ENCODE measurements around the gene MCTP2. TPM values are rescaled to one million over a fixed set of nuclear protein-coding genes. Genes with fewer than 3 reads are reported as not detected.

MCTP2 gene
- total and polyA plus RNA-seq, 2 of the 8 experiments (the other 6 are each of a cell fraction or from before 2014, with no cell fraction given), result 3.4 to 4.5 TPM

DNA sequence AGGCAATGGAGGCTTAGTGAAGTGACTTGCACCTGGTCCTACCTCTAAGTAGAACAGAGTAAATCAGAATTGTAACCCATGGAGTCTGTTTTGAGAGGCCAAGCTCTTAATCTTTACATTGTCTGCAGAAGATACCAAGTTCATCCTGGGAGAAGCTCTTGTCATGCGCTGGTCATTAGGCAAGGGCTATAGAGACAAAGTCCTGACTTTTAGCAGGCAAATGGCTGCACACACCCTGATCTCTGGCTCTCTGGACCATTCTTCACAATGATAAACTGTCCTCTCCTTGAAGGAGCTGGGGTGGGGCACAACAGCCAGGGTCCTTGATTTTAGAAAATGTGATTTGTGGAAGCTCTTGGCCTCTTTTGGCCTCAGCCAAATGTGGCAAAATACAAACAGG, 65.4 kb downstream of the MCTP2 start:
- H4K91ac ChIP-seq (replicated peaks; ENCODE audit: insufficient read length, low read length), result no peak overlapping the region
- H3K27me3 ChIP-seq (replicated peaks in 1 of 4; ENCODE audit: control insufficient read depth in 3 of 4, extremely low read depth in 1 of 4, insufficient read depth in 3 of 4, low read length in 3 of 4), result no peaks in the 10 kb centered on the region
- H2BK15ac ChIP-seq (ENCODE audit: low read length), result no peak overlapping the region
- H3K27ac ChIP-seq (ENCODE audit: low read depth, low read length), result no peak overlapping the region
- H3K9ac ChIP-seq (replicated peaks in 1 of 4; ENCODE audit: extremely low read depth in 1 of 4, low read depth in 3 of 4, low read length in 3 of 4), result no peak overlapping the region
- H3K4me2 ChIP-seq (ENCODE audit: insufficient read depth in 1 of 2, low read depth in 2 of 2, low read length in 2 of 2), result no peak overlapping the region
- H2AK5ac ChIP-seq (ENCODE audit: low read depth, low read length), result no peak overlapping the region
- no peak overlapping the region for H2BK20ac ChIP-seq (ENCODE audit: low read length)
- H3K14ac ChIP-seq (ENCODE audit: insufficient read length), result no peak overlapping the region
- WGBS, 2 experiments (ENCODE audit: extremely low coverage in 1 of 2, insufficient coverage in 1 of 2, insufficient read length in 1 of 2, insufficient replicate concordance in 2 of 2, low coverage in 1 of 2, low lambda C conversion rate in 2 of 2, missing lambda C conversion rate in 1 of 2), result 100% methylated on average over 1 of the region's 1 CpG; no CpG with 5 or more reads in 1 of the 2 experiments
- POLR2A ChIA-PET (ENCODE audit: partially characterized antibody), result no interaction called here
- H3K23me2 ChIP-seq (ENCODE audit: low read depth, low read length), result no peaks in the 10 kb centered on the region
- H2BK12ac ChIP-seq (ENCODE audit: low read depth, low read length), result no peak overlapping the region
- no peak overlapping the region for H4K8ac ChIP-seq (ENCODE audit: extremely low read depth, insufficient read depth, low read length)
- no peaks in the 10 kb centered on the region for H3K36me3 ChIP-seq (ENCODE audit: control insufficient read depth in 2 of 4, insufficient read depth in 4 of 4, low read length in 3 of 4)
- no peak overlapping the region for H4K5ac ChIP-seq (ENCODE audit: insufficient read length, low read depth, low read length)
- H2AFZ ChIP-seq (ENCODE audit: low read length), result no peak overlapping the region
- no peak overlapping the region for H3K18ac ChIP-seq (ENCODE audit: extremely low read depth, low read length)
- H4K20me1 ChIP-seq (replicated peaks in 1 of 2; ENCODE audit: control insufficient read depth in 1 of 2, insufficient read depth in 2 of 2, low read length in 2 of 2), result peaks cover 0 to 2% of the 10 kb centered on the region in 2 experiments
- no peak overlapping the region for H3K56ac ChIP-seq (replicated peaks; ENCODE audit: insufficient read length, low read depth, low read length)
- H2BK5ac ChIP-seq (ENCODE audit: low read depth, low read length), result no peak overlapping the region
- no peak overlapping the region for H3K4ac ChIP-seq (replicated peaks; ENCODE audit: insufficient read length, low read depth, low read length)
- FAIRE-seq (no peak), DNase-seq (ENCODE audit: low read depth in 1 of 2, low spot score in 2 of 2) (no peak)
- no peak overlapping the region for H3K4me3 ChIP-seq (ENCODE audit: extremely low read depth in 1 of 4, insufficient read depth in 2 of 4, low read depth in 3 of 4, low read length in 4 of 4)
- CTCF ChIA-PET (ENCODE audit: partially characterized antibody), result interaction anchor here (1.0 kb wide), 1 partner anchor 129 kb away, joined by 3 read pairs; no protein-coding TSS in a partner anchor
- H3K4me1 ChIP-seq (replicated peaks in 1 of 4; ENCODE audit: control insufficient read depth in 3 of 4, insufficient read depth in 4 of 4, low read length in 3 of 4), result no peaks in the 10 kb centered on the region
- no peaks in the 10 kb centered on the region for H3K79me1 ChIP-seq (ENCODE audit: low read depth, low read length)
- no peaks in the 10 kb centered on the region for H3K9me3 ChIP-seq (ENCODE audit: insufficient read depth in 2 of 2, low read depth in 1 of 2, low read length in 1 of 2)
- H2BK120ac ChIP-seq (replicated peaks; ENCODE audit: low read depth, low read length), result no peak overlapping the region
- H3K79me2 ChIP-seq (ENCODE audit: control insufficient read depth in 1 of 2, insufficient read depth in 2 of 2, low read length in 2 of 2), result no peaks in the 10 kb centered on the region
- H3K23ac ChIP-seq (ENCODE audit: insufficient read length), result no peak overlapping the region
- no peak for TF ChIP-seq RAD21 (IDR thresholded peaks at IDR 0.05 in 1 of 2, conservative IDR thresholded peaks at IDR 0.05 in 1 of 2; ENCODE audit: low read depth in 2 of 2, low read length in 2 of 2)
- TF ChIP-seq EZH2 (IDR thresholded peaks at IDR 0.05; ENCODE audit: low read depth, low read length, severe bottlenecking), result no peak
- TF ChIP-seq NRF1 (IDR thresholded peaks at IDR 0.05; ENCODE audit: low read depth, low read length), result no peak
- TF ChIP-seq CBX5 (IDR thresholded peaks at IDR 0.05; ENCODE audit: low read depth, low read length), result no peak
- TF ChIP-seq KDM4A (IDR thresholded peaks at IDR 0.05; ENCODE audit: low read depth, low read length, severe bottlenecking), result no peak
- TF ChIP-seq, protein P1, sequence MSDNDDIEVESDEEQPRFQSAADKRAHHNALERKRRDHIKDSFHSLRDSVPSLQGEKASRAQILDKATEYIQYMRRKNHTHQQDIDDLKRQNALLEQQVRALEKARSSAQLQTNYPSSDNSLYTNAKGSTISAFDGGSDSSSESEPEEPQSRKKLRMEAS (IDR thresholded peaks at IDR 0.05), result no peak
- no peak for TF ChIP-seq HDAC2 (IDR thresholded peaks at IDR 0.05; ENCODE audit: borderline replicate concordance in 1 of 2, low read depth in 2 of 2, low read length in 2 of 2)
- TF ChIP-seq CTBP2 (IDR thresholded peaks at IDR 0.05; ENCODE audit: borderline replicate concordance, insufficient read depth, insufficient read length, low read length), result no peak
- no peak for TF ChIP-seq PHF8 (conservative IDR thresholded peaks at IDR 0.05; ENCODE audit: low read depth, low read length)
- no peak for TF ChIP-seq POLR2AphosphoS5 (IDR thresholded peaks at IDR 0.05; ENCODE audit: low read depth, low read length)
- TF ChIP-seq, protein P2, sequence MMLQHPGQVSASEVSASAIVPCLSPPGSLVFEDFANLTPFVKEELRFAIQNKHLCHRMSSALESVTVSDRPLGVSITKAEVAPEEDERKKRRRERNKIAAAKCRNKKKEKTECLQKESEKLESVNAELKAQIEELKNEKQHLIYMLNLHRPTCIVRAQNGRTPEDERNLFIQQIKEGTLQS (IDR thresholded peaks at IDR 0.05; ENCODE audit: insufficient read depth, low read depth, low read length), result no peak
- no peak for TF ChIP-seq SP2 (IDR thresholded peaks at IDR 0.05; ENCODE audit: low read length)
- no peak for TF ChIP-seq CREB1 (IDR thresholded peaks at IDR 0.05)
